GM21723 (cell line): ENCODE results near the gene PRR4.

ENCODE experiments used
- ATAC-seq: cut with Tn5 transposase; IDR thresholded peaks from one replicate; pipeline ENCODE4 v1.9.1; 2021; ENCODE audit warnings: mild to moderate bottlenecking, moderate library complexity; ENCODE audit not compliant: unreplicated experiment

PRR4 gene, protein sequence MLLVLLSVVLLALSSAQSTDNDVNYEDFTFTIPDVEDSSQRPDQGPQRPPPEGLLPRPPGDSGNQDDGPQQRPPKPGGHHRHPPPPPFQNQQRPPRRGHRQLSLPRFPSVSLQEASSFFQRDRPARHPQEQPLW

DNA sequence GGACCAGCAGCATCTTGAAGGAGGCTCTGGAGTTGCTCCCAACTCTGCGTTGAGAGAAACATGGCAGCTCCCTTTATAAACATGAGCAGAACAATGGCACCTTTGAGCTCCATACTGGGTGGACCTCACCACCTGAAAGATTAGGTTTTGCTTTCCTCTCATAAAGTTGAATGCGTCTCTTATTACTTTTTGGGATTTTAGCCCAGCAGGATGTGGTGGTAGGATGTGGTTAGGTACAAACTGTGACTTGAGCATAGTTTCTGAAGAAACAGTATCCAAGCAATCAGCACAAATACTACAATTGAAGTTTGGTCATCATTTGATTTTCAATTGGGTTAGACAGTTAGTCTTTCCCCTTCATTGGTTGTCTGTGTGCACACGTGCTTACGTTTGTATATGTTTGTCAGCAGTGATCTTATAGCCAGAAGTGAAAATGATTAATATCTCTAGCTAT is at the start of gene PRR4:
Gene PRR4 (minus strand): TSS at position 51 of the 454 bp plus-strand sequence. CDS start 38 bp downstream, at position 13.
- ATAC-seq: no peak

DNA sequence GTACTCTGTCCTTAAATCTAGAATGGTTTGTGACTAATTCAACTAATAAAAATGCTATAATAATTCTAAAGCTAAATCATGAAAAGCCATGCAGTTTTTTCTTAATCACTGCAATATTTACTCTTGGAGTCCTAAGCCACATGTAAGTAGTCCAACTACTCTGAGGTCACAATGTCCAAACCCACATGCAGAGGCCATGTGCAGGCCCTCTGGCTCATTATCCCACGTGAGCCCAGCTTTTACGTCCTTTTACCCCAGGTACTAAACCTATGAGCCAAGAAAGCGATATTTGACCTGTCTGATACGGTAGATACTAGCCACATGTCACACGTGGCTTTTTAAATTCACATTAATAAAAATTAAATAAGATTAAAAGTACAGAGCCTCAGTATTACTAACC is 47.6 kb upstream of the PRR4 start:
- no peak for ATAC-seq

DNA sequence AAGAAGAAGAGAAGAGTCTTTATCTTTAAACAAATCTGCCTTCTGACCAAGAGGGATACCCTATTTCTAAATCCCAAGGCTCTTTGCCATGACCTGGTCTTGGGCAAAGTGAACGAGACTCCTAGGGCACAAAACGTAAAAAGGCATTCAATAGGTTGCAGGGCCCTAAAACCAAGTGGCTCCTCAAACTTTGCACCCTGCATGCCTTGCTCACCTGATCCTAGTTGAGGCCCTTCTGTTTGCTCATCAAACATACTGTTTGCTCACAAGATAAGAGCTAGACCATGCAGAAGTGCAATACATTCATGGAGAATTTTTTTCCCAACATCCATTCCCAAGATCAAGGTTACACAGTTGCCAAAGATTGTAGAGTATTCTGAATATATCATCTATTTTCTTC is 42.7 kb upstream of the PRR4 start:
- ATAC-seq: no peak

DNA sequence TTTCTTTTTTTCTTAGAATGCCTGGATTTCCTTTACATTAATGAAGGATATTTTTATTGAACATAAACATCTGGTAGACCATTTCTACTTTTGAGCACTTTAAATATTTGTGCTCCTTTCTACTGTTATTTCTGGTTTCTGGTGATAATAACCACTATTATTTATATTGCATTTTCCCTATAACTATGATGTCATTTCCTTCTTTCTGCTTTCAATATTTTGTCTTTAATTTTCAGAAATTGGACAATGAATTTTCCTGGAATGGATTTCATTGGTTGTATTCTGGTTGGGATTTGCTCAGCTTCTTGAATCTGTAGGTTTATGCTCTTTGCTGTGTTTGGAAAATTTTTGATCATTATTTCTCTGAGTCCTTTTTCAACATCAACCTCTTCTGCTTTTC is 40.0 kb upstream of the PRR4 start:
- ATAC-seq: no peak

DNA sequence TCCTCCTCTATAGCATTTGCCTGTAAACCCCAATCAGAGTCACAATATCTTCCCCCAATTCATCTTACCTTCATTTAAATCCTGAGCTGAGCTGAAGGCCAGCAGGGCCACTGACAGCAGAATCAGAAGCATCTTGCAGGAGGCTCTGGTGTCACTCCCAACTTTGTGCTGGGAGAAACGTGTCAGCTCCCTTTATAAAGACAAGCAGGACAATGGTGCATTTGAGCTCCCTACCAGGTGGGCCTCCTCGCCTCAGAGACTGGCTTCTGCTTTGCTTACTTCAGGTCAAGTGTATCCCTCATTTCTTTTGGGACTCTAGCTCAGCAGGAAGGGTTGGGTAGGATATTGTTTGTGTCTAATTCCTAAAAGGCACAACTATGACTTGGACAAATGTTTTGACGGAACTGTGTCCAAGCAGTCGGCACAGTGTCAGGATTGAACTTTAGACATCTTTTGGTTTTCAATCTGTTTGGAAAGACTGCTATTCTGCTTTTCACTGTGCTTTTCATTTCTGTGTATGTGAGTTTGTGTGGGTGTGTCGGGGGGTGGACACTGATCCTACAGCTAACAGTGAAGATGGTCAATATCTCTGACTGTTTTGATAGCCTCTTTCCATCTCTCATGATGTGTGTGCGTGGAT is 34.9 kb upstream of the PRR4 start, which contains the start of gene PRH1:
Gene PRH1 (minus strand): TSS at position 170 of the 640 bp plus-strand sequence. CDS start 38 bp downstream, at position 132.
- ATAC-seq: no peak

DNA sequence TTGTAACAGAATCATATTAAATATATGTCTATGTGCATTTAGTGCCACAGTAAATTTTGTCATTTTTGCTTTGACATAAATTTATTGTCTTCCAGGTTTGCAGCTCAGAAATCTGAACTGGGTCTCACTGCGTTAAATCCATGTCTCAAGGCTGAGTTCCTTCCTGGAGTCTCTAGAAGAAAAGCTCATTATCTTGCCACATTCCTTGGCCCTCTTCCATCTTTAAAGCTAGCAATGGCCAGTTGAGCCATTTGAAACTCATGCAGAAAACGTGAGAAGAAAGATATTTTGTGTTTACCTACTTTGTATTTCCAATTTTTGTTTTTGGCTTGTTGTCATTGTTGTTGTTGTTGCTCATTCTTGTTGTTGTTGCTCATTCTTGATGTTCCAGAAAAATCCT is 24.1 kb upstream of the PRR4 start:
- no peak for ATAC-seq

DNA sequence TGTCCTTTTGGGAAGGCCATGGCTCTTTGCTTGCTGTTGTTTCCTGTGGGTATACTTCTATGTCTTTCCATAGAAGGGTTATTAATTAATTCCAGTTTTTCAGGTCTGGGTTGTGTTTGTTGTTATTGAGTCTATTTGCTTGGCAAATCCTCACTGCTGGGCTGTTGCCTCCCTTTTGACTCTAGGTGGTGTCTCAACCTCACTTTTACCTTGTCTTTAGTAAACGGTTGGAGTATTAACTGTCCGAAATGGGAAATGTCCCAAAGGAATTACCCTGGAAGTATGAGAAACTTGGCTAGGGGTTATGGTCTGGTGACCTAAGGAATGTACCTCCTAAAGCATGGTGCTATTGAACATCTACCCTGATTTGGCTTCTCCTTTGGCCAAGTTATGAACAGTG is 18.1 kb upstream of the PRR4 start:
- no peak for ATAC-seq

DNA sequence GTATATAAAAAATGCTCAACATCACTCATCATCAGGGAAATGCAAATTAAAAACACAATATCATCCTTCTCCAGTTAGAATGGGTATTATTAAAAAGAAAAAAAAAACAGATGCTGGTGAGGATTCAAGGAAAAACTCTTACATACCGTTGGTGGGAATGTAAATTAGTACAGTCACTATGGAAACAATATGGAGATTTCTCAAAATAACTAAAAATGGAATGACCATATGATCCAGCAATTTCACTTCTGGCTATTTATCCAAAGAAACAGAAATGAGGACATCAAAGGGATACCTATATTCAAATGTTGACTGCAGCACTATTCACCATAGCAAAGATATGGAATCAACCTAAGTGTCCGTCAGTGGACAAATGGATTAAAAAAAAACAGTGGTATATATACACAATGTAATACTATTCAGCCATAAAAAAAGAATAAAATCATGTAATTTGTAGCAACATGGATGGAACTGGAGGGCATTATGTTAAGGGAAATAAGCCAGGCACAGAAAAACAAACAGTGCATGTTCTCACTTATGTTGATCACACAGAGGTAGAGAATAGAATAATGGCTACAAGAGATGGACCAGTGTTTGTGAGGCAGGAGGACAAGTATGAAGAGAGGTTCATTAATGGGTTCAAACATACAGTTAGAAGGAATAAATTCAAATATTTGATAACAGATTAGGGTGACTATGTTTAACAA is 14.4 kb upstream of the PRR4 start:
- no peak for ATAC-seq

DNA sequence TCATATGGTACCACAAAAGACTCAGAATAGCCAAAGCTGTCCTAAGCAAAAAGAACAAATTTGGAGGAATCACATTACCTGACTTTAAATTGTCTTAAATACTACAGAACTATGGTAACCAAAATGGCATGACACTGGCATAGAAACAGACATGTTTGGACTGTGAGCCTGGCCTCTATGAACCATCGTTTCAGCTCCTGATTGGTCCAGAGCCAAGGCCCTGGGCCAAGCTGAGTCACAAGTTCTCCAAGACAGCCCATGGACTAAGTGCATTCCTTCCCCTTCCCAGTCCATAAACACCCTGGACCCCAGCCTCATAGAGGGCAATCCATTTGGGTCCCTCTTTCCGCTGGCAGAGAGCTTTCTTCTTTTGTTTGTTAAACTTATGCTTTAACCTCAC is 12.1 kb upstream of the PRR4 start:
- no peak for ATAC-seq

DNA sequence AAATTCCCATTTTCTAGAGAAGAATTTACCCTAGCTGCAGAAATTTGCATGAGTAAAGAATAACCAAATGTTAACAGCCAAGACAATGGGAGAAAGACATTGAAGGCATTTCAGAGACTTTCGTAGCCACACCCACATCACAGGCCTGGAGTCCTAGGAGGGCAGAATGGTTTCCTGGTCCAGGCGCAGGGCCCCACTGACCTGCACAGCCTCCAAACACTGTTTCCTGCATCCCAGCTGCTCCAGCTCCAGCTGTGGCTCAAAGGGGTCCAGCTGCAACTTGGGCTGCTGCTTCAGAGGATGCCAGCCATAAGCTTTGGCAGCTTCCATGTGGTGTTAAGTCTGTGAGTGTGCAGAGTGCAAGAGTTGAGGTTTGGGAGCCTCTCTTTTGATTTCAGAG is 6.5 kb upstream of the PRR4 start:
- ATAC-seq: no peak

DNA sequence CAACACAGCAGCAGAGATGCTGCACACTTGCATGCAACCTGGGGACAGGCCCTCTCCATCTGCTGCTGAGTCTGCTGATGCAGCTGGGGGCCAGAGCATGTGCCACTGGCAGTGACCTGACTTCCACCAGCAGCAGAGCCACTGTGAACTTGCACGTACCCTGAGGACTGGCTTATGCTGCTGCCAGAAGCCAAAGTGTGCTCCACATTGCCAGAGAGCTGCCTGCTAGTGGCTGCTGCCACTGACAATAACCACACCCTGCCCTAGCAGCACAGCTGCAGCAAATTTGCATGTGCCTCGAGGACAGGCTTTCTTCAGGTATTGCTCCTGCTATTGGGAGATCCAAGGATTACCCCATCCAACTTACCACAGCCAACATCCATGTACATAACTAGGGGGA is 4.5 kb upstream of the PRR4 start:
- ATAC-seq: no peak

DNA sequence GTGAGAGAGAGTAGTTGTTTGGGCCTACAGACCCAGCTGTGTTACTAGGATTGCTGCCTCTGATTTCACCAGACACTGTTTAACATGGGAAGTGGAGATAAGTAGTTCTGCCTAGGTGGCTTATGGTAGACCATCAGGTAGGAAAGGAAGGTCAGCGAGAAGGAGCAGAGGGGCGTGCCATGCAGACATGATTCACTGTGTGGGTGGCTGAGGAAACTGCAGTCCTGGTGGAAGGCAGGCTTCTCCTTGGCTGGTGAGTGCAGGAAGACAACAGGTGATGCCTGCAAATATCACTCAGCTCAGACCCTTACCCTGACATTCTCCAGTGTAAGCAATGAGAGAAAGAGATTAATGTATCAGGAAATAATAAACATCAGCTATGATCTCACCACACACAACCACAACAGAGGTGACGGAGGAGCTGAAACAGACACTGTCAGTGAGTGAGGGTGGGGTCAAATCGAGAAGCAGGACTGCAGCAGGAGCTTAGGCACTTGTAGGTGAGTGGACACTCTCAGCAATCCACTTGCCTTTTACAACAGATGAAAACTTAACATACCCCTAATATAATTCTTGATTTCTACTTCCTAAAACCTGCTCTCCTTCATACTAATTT is 2.1 kb upstream of the PRR4 start:
- no peak for ATAC-seq

DNA sequence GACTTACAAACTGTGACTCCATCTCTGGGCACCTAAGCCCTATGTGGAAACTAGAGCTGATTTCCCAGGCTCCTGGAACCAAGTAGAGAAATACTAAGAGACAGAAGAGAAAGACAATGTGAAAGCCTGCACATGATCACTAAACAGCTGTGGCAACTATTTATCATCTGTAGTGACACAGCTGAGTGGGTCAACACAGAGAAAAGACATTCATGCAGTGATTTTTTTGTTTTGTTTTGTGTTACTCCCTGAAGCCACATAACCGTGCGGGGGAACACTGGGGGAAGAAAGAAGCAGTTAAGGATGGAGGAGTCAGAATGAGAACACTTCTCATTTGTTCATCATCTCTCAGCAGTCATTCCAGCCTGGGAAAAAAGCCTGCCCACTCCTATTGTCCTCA is 1.5 kb downstream of the PRR4 start:
- ATAC-seq: no peak

DNA sequence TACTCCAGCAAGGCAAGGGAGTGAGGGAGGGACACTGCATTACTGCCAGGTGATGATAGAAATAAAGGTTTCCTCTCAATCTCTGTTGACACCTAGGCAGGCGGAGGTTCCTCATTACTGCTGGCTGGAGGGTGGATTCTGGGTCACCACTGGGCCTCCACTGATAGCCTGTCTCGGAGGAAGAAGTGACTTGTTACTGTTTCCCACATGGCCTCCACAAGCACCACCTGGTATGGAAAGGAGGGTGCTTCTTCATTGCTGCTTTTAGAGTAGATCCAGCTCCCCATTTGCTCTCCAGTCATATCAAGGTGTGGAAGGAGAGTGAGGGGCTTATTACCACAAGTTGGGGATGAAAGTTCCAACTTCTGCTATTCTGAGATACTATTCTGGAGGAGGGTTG is 6.4 kb downstream of the PRR4 start:
- ATAC-seq: no peak

DNA sequence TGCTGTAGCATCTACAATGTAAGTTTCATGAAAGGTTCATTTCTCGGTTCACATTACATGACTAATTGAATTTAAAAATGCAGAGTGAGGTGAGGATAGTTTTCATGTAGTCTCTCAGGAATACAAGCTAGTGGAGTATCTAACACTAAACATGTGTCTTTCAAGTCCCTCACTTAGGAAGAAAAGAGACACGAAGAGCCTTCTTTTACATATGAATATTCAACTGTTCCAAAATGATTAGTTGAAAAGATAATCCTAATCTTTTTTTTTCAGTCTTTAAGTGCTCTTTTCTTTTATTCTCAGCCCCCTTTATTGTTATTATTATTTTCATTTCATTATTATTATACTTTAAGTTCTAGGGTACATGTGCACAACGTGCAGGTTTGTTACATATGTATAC is 10.8 kb downstream of the PRR4 start:
- no peak for ATAC-seq

DNA sequence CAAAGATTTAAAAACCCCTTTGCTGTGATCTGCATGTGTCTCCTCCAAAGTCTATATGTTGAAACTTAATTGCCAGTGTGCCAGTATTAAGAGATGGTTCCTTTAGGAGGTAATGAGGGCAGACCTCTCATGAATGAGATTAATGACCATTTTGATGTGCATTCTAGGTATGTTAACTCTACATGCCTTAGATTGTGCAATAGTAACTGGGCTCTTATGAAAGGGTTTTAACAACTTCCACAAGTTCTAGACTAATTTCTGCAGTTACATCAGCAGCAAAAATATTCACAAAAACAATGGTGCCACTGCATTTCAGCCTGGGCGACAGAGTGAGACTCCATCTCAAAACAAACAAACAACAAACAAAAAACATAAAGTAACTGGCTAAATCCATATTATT is 19.3 kb downstream of the PRR4 start:
- no peak for ATAC-seq

DNA sequence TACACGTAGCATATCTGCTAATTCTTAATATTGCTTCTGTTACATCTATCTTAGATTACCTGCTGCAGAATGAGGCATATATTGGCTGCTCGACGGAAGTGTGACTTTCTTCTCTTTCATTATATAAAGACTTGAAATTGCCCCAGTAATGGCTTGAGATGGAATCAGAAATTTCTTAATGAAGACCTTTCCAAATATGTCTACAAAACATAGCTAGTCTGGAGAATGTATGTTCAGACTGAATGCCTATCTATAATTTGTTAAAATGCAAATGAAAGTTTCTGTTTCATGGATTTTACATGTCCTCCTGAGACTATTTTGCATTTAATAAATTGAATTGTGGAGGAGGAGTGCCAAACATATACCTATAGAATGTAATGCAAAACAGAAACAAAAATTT is 23.0 kb downstream of the PRR4 start, which contains the start of gene TAS2R10:
Gene TAS2R10 (minus strand): TSS at position 101 of the 400 bp plus-strand sequence. CDS start 89 bp downstream, at position 12.
- ATAC-seq: no peak

DNA sequence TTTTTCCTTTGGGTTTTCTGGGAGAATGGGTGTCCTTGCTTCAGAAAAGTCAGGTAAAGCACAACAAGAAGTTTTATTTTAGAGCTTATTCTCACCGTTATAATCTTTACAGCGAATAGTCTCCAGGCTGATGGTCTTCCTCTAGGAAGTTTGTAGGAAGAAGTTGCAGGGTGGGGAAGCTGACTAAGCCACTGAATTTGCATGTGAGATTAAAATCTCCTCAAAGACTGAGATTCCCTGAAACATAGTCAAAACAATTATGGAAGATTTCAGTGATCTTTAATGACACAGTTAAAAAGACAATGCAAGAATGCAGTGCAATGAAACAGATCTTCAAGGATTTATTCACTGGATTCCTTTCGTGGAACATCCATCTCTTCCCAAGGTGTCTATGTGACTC is 24.3 kb downstream of the PRR4 start:
- ATAC-seq: no peak

DNA sequence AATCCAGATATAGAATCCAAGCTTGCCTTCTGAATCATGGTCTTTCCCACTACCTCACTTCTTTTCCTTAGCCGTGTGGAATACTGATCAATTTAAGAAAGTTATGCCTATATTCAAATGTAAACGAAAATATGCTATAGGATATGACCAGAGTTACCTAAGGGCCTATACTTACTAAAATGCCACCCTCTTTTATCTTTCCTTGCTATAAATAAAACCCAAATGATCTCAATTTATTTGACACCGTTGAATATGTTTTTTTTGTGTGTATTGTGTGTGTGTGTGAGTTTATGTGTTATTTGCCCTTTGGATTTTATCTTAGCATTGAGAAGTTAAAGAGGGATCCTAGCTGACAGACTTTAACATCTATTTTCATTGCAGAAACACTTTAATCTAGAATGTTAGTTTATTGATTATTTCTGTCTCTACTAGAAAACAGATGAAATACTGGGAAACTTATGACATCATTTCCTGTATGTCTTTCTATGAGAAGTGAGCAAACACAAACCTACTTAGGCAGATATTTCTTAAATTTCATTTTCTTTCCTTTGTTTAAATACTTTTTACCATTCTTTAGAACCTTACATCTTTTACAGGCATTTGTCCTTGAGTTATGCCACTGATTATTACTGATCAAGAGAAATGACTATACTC is 37.3 kb downstream of the PRR4 start:
- no peak for ATAC-seq

DNA sequence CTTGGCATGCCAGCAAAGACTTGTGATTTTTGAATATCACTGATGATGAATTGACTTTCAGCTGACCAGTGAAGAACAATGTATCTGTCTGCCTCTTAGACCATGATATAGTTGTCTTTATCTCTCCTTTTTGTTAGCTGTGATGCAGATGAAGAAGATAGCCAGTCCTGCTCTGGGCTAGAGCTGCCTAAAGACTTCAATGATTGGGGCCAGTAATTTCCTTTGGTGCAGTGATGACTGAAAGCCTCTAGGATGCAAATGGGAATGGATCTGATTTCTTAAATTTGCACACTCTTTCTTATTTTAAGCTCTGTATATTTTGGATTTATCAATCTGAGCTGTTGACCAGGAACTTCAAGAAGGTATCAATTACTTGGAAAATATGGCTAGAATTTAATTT is 39.2 kb downstream of the PRR4 start, which contains the start of gene TAS2R9:
Gene TAS2R9 (minus strand): TSS at position 101 of the 400 bp plus-strand sequence. CDS start 93 bp downstream, at position 8.
- no peak for ATAC-seq

DNA sequence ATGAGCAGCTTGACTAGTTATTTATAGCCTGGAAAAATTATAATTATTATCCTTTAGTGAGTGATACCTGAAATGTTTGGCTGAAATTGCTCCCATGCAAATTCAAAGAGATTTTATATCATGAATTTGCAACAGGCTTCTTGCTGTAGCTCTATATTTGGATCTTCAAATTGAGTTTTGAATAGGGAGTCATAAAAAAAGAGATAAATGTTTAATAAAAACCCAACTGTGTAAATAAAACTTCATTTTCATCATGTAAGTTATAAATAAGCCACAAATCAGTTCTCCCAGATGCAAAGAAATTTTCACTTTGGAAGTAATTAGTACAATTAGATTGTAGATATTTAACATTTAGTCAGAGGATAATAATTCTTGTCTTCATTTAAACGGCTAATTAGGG is 42.1 kb downstream of the PRR4 start, which contains the start of gene TAS2R8:
Gene TAS2R8 (minus strand): TSS at position 101 of the 400 bp plus-strand sequence. CDS start 306 bp downstream, outside the sequence.
- no peak for ATAC-seq
